Glutamatergic neuron (in vitro differentiated cells): Measurements from ENCODE around the gene GPR82. TPM values are rescaled to one million over a fixed set of nuclear protein-coding genes. Genes with fewer than 3 reads are reported as not detected.

ENCODE experiments used
- DNase-seq: peaks from one replicate; pipeline ENCODE4 v3.0.0; 2022
- H3K27ac Mint-ChIP-seq: one replicate; pipeline ENCODE4 v1.8.0; 2020; ENCODE audit warnings: mild to moderate bottlenecking, mixed read lengths, inconsistent platforms; ENCODE audit not compliant: unreplicated experiment
- H3K27me3 Mint-ChIP-seq: one replicate; pipeline ENCODE4 v1.8.0; 2020; ENCODE audit warnings: mild to moderate bottlenecking, moderate library complexity, mixed read lengths, inconsistent platforms; ENCODE audit not compliant: unreplicated experiment
- H3K36me3 Mint-ChIP-seq: one replicate; pipeline ENCODE4 v1.8.0; 2020; ENCODE audit warnings: mild to moderate bottlenecking, mixed read lengths, inconsistent platforms; ENCODE audit not compliant: unreplicated experiment
- H3K4me1 Mint-ChIP-seq: one replicate; pipeline ENCODE4 v1.8.0; 2020; ENCODE audit warnings: mild to moderate bottlenecking, low read depth, mixed read lengths, inconsistent platforms; ENCODE audit not compliant: unreplicated experiment
- H3K4me3 Mint-ChIP-seq: one replicate; pipeline ENCODE4 v1.8.0; 2020; ENCODE audit warnings: mild to moderate bottlenecking, mixed read lengths, inconsistent platforms; ENCODE audit not compliant: unreplicated experiment
- H3K9me3 Mint-ChIP-seq: one replicate; pipeline ENCODE4 v1.8.0; 2020; ENCODE audit warnings: mild to moderate bottlenecking, moderate library complexity, mixed read lengths, inconsistent platforms; ENCODE audit not compliant: unreplicated experiment
- CTCF ChIP-seq: fragments of 200-600 bp; sonication (generic); IDR thresholded peaks from one replicate; pipeline ENCODE4 v1.5.0; 2021; ENCODE audit not compliant: partially characterized antibody, unreplicated experiment
- total RNA-seq: library from RNA; stranded (reverse); fragmentation: NEBNext Ultra II Directional; extraction: Animal tissue kit (Norgen Biotek cat#: 25700); gene quantifications from one replicate; pipeline ENCODE4 v1.2.1, GENCODE V29; 2021; ENCODE audit not compliant: unreplicated experiment

GPR82 gene
- total RNA-seq, 1 donor from 2014 or later, result not detected

GRCh38 chrX:41686788-41687187 lies 37.2 kb upstream of the GPR82 start:
- H3K27me3 Mint-ChIP-seq, result no peaks in the 10 kb centered on the region
- H3K4me1 Mint-ChIP-seq, result no peaks in the 10 kb centered on the region
- H3K4me3 Mint-ChIP-seq, result no peak overlapping the region
- H3K36me3 Mint-ChIP-seq, result no peaks in the 10 kb centered on the region
- no peak overlapping the region for H3K27ac Mint-ChIP-seq
- no peak for TF ChIP-seq CTCF
- no peaks in the 10 kb centered on the region for H3K9me3 Mint-ChIP-seq
- DNase-seq, result no peak

- Mint-ChIP-seq H3K27me3 (no peaks in the 10 kb centered on the region), H3K27ac (no peak overlapping the region), H3K4me1 (peaks cover 4% of the 10 kb centered on the region), H3K4me3 (no peak overlapping the region), H3K9me3 (no peaks in the 10 kb centered on the region), H3K36me3 (no peaks in the 10 kb centered on the region)
- no peak for TF ChIP-seq CTCF
- no peak for DNase-seq
These were observed 35.8 kb upstream of the GPR82 start for GRCh38 chrX:41688156-41688555.

- no peak for TF ChIP-seq CTCF
- H3K36me3 Mint-ChIP-seq, result no peaks in the 10 kb centered on the region
- peaks cover 4% of the 10 kb centered on the region for H3K4me1 Mint-ChIP-seq
- no peaks in the 10 kb centered on the region for H3K9me3 Mint-ChIP-seq
- no peak within 1 kb of the TSS for H3K27ac Mint-ChIP-seq
- no peaks in the 10 kb centered on the region for H3K27me3 Mint-ChIP-seq
- no peak for DNase-seq
- no peak within 1 kb of the TSS for H3K4me3 Mint-ChIP-seq
These were observed 35.1 kb upstream of the GPR82 start, which contains the start of gene GPR34 for GRCh38 chrX:41688835-41689234. Gene GPR34 (plus strand): TSS chrX:41688973. CDS start chrX:41695634, 6,661 bp downstream.

- no peaks in the 10 kb centered on the region for H3K9me3 Mint-ChIP-seq
- no peak for TF ChIP-seq CTCF
These were observed 34.3 kb upstream of the GPR82 start for GRCh38 chrX:41689711-41690110.

GRCh38 chrX:41692162-41692749 lies 31.7 kb upstream of the GPR82 start:
- H3K9me3 Mint-ChIP-seq, result no peaks in the 10 kb centered on the region
- no peaks in the 10 kb centered on the region for H3K27me3 Mint-ChIP-seq
- peak overlapping the region; percentile 68 for H3K27ac Mint-ChIP-seq
- H3K4me1 Mint-ChIP-seq, result peaks cover 4% of the 10 kb centered on the region
- H3K36me3 Mint-ChIP-seq, result no peaks in the 10 kb centered on the region
- DNase-seq, result no peak
- no peak for TF ChIP-seq CTCF
- H3K4me3 Mint-ChIP-seq, result no peak overlapping the region

More at GRCh38 chrX:41689711-41690110, 34.3 kb upstream of the GPR82 start:
- no peaks in the 10 kb centered on the region for H3K27me3 Mint-ChIP-seq
- no peaks in the 10 kb centered on the region for H3K36me3 Mint-ChIP-seq
- H3K4me1 Mint-ChIP-seq, result peaks cover 4% of the 10 kb centered on the region
- no peak overlapping the region for H3K4me3 Mint-ChIP-seq
- no peak overlapping the region for H3K27ac Mint-ChIP-seq
- no peak for DNase-seq
